Glomerular endothelial cell (primary cell): ENCODE results near the gene C6orf120. TPM values are rescaled to one million over a fixed set of nuclear protein-coding genes. Genes with fewer than 3 reads are reported as not detected.
"Not testable (repeated sequence)": the region's sequence is repeated elsewhere in the genome, so short reads cannot be mapped to it uniquely, and the experiment has no call there.

Source experiments
- DNase-seq: peaks from one replicate; pipeline ENCODE4 v3.0.0-alpha.2; 2011; ENCODE audit warnings: low read depth, low spot score; ENCODE audit errors: extremely low read depth
- total RNA-seq: library from RNA; depleted of rRNA; stranded (reverse); fragments of >200 nt; gene quantifications from 2 replicates; pipeline ENCODE4 v1.2.3, GENCODE V29; 2015

C6orf120 gene
- total RNA-seq, 1 donor from 2014 or later, result 33.2 TPM

GRCh38 chr6:169678342-169678741, 23.6 kb upstream of the C6orf120 start:
- no peak for DNase-seq

- DNase-seq, result no peak
These were observed 17.9 kb upstream of the C6orf120 start for GRCh38 chr6:169684056-169684455.

DNA sequence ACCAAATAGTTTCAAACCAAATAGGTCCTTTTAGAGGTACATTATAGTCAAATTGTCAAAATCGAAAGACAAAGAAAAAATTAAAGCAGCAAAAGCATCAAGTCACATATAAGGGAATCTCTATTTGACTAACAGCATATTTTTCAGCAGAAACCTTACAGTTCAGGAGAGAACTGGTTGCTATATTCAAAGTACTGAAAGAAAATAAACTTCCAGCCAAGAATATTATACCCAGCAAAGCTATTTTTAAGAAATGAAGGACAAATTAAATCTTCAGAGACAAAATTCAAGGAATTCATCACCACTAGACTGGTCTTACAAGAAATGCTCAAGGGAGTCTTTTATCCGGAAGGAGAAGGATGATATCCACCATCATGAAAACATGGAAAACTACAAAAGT, 16.1 kb upstream of the C6orf120 start:
- no peak for DNase-seq

DNA sequence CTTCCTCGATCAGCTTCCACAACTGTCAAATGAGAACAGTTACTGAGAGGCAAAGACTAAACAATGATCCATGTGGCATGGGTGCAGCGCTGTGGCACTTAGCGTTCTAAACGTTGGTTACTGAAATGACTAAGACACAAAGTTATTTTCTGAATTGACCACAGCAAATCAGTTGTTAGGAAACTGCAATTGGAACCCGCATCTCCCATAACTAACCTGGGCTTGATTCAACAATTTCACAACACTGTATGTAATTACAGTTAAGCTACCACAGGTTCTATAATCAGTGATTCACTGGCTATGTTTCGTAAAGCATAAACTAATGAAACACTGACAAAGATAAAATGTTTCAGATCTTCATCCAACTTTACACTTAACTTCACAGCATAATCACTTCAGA, 12.6 kb upstream of the C6orf120 start:
- DNase-seq, result no peak

DNA sequence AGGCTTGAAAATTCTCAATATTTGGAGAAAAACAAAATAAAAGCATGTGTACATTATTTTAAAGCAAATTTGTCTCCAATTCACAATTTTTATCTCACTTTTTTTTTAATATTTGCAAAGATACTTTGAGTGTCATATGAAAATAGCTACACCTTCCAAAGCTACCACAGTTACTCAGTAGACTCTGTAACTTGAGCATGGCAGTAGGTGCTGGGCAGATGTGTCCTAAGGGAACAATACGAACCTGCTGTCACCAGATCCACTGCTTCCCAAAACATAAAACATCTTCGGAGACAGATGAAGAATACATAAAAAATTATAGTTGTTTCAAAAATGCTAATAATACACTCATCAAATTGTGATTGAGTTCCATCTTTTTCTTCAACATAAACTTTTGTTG, 10.7 kb upstream of the C6orf120 start:
- no peak for DNase-seq

DNA sequence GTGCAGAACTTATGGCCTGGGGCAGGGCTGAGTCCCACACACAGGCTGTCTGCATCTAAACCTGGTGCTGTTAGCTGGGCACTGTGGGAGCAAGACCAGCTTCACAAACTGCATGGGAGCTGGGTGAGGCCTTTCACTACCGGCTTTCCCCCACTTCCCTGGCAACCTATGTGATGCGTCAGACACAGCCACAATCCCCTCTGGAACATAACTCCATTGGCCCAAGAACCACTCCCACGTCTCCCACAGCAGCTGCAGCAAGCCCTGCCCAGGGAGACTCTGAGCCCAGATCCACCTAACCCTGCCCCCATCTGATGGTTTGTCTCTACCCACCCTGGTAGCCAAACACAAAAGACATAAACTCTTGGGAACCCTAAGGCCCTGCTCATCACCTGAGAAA, 9.4 kb upstream of the C6orf120 start:
- no peak for DNase-seq

GRCh38 chr6:169695131-169695530, 6.8 kb upstream of the C6orf120 start:
- DNase-seq, result no peak

DNA sequence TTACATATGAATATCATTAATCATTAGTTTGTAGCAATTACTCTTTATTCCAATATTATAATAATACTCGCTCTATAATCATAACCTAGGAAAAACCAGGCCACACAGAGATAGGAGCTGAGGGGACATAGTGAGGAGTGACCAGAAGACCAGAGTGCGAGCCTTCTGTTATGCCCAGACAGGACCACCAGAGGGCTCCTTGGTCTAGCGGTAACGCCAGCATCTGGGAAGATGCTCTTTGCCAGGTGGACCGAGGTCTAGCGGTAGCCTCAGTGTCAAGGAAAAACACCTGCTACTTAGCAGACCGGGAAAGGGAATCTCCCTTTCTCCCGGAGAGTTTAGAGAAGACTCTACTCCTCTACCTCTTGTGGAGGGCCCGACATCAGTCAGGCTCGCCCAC, 4.8 kb upstream of the C6orf120 start:
- not testable (repeated sequence) for DNase-seq

- no peak for DNase-seq
These were observed 1.6 kb upstream of the C6orf120 start for GRCh38 chr6:169700296-169700695.

DNA sequence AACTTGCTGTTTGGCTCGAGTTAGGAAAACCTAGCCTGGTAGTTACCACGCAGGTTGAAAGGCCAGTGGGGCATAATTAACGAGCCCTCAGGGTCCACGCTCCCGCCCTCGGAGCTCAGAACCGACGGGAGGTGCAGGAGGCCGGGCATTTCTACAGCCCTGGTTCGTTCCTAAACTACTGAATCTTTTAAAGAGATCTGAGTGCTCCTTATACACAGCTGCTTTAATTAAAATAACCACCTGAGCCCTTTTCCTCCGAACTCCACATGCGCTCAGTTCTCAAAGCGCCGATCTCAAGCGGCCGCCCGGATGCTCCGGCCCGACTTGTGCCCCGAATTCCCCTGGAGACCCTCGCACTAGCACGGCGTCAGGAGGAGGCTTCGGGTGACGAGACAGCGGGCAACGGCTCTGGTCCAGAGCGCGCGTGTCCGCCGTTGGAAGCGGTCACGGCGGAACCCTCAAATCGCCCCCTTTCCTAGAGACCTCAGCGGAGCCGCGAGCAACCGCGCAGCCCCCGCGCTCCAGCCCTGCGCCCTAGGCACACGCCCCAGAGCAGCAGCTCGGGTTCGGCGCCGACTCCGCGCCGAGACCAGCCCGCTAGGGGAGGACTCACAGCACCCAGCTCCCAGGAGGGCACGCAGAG, 494 bp upstream of the C6orf120 start:
- no peak for DNase-seq

GRCh38 chr6:169702840-169703246, 917 bp downstream of the C6orf120 start:
- DNase-seq, result no peak

DNA sequence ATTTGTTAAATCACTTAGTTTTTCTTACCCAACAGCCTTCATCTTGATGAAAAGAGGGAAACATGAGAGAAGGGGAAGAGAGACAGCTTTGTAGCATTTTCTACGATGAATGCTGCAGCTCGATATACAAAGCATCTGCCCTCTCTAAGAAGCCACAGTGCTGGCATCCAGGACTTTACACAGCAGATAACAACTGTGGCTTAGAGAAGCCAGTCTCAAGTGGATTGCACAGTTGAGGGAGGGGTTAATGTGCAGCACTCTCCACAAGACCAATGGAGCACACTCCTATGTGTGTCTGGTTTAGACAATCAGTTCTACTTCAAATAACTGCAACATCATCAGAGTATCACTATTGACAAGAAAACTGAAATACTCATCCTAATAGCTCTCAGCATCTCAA, 5.8 kb downstream of the C6orf120 start:
- no peak for DNase-seq

GRCh38 chr6:169709293-169709692, 7.4 kb downstream of the C6orf120 start:
- DNase-seq, result no peak

DNA sequence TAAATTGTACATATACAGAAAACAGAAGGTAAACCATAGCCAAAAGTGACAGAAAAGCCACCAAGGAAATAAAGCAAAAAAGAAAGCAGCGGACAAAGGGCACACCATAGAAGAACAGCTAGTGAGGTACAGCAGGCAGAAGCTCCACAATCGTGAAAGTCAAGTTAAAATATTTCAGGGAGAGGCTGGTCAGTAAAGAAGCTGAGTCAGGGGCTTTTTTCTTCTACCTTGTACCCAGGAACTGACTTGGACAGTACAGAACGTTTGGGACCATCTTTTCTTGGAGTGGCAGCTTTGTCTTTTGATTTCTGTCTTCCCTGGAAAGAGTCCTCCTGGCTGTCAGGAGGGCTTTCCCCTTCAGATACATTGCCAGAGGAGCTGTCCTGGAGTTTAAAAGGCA, 8.1 kb downstream of the C6orf120 start:
- DNase-seq, result no peak

- DNase-seq, result no peak
These were observed 12.3 kb downstream of the C6orf120 start for GRCh38 chr6:169714178-169714577.

DNA sequence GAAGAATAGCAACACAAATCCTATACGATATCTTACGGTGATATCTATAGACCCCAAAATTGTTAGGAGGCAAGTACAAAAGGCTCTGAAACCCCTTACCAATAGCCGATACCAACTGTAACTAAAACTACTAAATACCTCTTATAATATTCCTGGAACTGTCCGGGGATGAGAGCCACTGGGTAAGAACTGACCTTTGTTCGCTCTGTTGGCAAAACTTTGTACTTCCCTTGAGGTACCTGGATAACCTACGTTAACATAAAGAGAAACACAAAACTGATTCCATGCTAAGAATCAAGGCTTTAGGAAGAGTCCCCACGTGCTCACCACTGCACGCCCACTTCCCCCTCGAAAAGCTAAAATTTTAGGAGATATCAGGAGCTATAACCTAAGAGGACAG, 12.7 kb downstream of the C6orf120 start:
- DNase-seq, result no peak

- no peak for DNase-seq
These were observed 17.2 kb downstream of the C6orf120 start for GRCh38 chr6:169719117-169719516.

- DNase-seq, result no peak
These were observed 18.4 kb downstream of the C6orf120 start for GRCh38 chr6:169720207-169720855.

DNA sequence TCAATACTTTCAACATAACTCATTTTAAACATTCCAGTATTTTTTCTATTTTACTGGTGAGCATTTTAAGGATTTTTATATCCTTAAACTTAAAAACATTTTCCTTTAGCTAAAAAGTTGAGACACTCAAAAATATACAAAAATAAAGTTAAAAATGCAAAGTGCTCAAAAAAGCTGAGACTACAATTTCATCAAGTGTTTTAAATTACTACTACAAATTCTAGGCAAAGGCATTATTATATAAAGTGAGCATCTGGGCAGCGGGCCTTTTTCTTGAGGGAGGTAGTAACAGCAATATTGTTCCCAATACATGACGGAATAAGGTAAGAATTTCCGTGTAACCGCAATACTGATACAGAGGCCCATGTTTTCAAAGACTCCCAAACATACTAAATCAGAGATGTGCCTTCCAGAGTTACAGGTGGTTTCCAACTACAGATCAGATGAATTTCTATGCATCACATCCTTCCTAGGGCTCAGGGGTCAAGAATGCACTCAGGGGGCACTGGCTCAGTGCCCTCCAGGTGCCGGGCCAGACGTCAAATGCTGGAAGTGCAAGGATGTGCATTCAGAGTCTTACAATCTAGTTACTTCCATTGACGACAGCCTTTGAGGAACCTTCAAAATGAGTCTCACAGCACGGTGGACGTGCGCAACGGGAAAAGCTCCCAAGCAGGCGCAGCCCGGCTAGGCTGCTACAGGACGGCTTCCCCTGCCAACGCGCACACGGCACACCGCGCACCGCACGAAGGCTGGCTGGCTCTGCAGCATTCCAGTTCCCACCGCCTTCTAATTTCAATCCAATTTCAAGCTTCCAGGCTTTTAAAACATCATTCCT, 20.7 kb downstream of the C6orf120 start:
- peak; percentile 79 for DNase-seq

- DNase-seq, result no peak
These were observed 21.4 kb downstream of the C6orf120 start for GRCh38 chr6:169723200-169723909.

DNA sequence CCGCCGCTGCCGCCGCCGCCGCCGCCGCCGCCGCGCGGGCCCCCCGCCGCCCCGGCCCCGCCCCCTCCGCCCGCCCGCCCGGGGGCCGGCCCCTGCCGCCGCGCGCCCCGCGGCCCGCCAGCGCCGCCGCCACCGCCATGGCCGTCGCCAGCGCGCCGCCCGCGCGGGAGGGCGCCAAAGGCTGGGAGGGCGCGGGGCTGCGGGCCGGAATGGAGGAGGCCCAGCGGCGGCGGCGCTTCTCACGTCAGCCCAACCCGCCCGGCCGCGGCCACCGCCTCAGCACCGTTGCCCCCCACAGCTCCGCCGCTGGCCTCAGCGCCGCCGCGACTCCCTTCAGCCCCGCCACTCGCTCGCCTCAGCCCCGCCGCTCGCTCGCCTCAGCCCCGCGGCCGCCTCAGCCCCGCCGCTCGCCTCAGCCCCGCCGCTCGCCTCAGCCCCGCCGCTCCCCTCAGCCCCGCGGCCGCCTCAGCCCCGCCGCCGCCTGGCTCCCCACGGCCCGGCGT, 22.1 kb downstream of the C6orf120 start:
- no peak for DNase-seq
